HepG2 (cell line): ENCODE measurements around the gene ME3.

ENCODE experiments used
- NAIF1 ChIP-seq: sonication (generic); formaldehyde crosslinking; IDR thresholded peaks from 2 replicates; pipeline ENCODE4 v1.5.0; 2020; ENCODE audit warnings: mild to moderate bottlenecking, missing genetic modification reagents, borderline replicate concordance
- ZSCAN29 ChIP-seq: sonication (generic); formaldehyde crosslinking; conservative IDR thresholded peaks from 2 replicates; pipeline ENCODE4 v1.4.0; 2020; ENCODE audit warnings: mild to moderate bottlenecking, missing genetic modification reagents
- TF ChIP-seq, protein P1 (sequence below), 2 experiments: IDR thresholded peaks; 2 replicates each; pipeline ENCODE4 v1.6.1; 2011 to 2012; ENCODE audit warnings: low read length in 2 of 2, borderline replicate concordance in 1 of 2, low read depth in 1 of 2, mild to moderate bottlenecking in 1 of 2, moderate library complexity in 1 of 2
- TF ChIP-seq, protein P2 (sequence below): sonication (generic); formaldehyde crosslinking; IDR thresholded peaks from 2 replicates; pipeline ENCODE4 v1.5.0; 2020; ENCODE audit warnings: mild to moderate bottlenecking, missing genetic modification reagents, borderline replicate concordance

DNA sequence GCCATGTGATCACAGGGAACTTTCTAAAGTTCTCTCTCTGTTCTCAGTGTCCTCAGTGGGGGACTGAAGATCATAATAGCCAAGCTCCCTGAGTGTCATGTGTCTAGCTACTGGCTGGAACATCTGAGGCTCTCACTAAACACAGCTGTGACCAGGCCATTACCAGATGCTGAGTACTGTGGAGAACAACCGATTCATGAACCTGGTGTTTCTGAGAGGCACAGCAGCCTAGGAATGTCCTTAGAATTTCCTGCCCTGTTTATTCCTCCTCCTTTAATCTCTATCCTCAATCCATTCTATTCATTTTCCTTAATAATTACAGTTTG is 93.0 kb downstream of the ME3 start:
- TF ChIP-seq NAIF1 (CRISPR knock-in tag) (no peak), ZSCAN29 (CRISPR knock-in tag) (no peak)
- TF ChIP-seq, protein P1, sequence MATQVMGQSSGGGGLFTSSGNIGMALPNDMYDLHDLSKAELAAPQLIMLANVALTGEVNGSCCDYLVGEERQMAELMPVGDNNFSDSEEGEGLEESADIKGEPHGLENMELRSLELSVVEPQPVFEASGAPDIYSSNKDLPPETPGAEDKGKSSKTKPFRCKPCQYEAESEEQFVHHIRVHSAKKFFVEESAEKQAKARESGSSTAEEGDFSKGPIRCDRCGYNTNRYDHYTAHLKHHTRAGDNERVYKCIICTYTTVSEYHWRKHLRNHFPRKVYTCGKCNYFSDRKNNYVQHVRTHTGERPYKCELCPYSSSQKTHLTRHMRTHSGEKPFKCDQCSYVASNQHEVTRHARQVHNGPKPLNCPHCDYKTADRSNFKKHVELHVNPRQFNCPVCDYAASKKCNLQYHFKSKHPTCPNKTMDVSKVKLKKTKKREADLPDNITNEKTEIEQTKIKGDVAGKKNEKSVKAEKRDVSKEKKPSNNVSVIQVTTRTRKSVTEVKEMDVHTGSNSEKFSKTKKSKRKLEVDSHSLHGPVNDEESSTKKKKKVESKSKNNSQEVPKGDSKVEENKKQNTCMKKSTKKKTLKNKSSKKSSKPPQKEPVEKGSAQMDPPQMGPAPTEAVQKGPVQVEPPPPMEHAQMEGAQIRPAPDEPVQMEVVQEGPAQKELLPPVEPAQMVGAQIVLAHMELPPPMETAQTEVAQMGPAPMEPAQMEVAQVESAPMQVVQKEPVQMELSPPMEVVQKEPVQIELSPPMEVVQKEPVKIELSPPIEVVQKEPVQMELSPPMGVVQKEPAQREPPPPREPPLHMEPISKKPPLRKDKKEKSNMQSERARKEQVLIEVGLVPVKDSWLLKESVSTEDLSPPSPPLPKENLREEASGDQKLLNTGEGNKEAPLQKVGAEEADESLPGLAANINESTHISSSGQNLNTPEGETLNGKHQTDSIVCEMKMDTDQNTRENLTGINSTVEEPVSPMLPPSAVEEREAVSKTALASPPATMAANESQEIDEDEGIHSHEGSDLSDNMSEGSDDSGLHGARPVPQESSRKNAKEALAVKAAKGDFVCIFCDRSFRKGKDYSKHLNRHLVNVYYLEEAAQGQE (IDR thresholded peaks at IDR 0.05; ENCODE audit: borderline replicate concordance in 1 of 2, low read depth in 1 of 2, low read length in 2 of 2), result no peak
- TF ChIP-seq, protein P2, sequence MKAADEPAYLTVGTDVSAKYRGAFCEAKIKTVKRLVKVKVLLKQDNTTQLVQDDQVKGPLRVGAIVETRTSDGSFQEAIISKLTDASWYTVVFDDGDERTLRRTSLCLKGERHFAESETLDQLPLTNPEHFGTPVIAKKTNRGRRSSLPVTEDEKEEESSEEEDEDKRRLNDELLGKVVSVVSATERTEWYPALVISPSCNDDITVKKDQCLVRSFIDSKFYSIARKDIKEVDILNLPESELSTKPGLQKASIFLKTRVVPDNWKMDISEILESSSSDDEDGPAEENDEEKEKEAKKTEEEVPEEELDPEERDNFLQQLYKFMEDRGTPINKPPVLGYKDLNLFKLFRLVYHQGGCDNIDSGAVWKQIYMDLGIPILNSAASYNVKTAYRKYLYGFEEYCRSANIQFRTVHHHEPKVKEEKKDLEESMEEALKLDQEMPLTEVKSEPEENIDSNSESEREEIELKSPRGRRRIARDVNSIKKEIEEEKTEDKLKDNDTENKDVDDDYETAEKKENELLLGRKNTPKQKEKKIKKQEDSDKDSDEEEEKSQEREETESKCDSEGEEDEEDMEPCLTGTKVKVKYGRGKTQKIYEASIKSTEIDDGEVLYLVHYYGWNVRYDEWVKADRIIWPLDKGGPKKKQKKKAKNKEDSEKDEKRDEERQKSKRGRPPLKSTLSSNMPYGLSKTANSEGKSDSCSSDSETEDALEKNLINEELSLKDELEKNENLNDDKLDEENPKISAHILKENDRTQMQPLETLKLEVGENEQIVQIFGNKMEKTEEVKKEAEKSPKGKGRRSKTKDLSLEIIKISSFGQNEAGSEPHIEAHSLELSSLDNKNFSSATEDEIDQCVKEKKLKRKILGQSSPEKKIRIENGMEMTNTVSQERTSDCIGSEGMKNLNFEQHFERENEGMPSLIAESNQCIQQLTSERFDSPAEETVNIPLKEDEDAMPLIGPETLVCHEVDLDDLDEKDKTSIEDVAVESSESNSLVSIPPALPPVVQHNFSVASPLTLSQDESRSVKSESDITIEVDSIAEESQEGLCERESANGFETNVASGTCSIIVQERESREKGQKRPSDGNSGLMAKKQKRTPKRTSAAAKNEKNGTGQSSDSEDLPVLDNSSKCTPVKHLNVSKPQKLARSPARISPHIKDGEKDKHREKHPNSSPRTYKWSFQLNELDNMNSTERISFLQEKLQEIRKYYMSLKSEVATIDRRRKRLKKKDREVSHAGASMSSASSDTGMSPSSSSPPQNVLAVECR (CRISPR knock-in tag), result no peak
